Mesodermal cell (in vitro differentiated cells): ENCODE measurements around the gene CACUL1.
"Not testable (repeated sequence)": the region's sequence is repeated elsewhere in the genome, so short reads cannot be mapped to it uniquely, and the experiment has no call there.

Source experiments
- H3K27ac ChIP-seq: 2 replicates; pipeline ENCODE4 v1.7.0; 2013; ENCODE audit warnings: mild to moderate bottlenecking, low read depth, low read length, moderate library complexity; ENCODE audit not compliant: severe bottlenecking
- H3K36me3 ChIP-seq: 2 replicates; pipeline ENCODE4 v1.7.1; 2013; ENCODE audit warnings: mild to moderate bottlenecking, low read length, moderate library complexity; ENCODE audit not compliant: control insufficient read depth, insufficient read depth
- H3K4me1 ChIP-seq: one replicate; pipeline ENCODE4 v1.7.1; 2013; ENCODE audit warnings: mild to moderate bottlenecking, low read length; ENCODE audit not compliant: insufficient read depth, control insufficient read depth, poor library complexity, severe bottlenecking
- H3K4me3 ChIP-seq: 2 replicates; pipeline ENCODE4 v1.7.0; 2013; ENCODE audit warnings: low read length, control low read depth, mild to moderate bottlenecking; ENCODE audit not compliant: insufficient read depth, poor library complexity, severe bottlenecking; ENCODE audit errors: extremely low read depth
- H3K9me3 ChIP-seq: 2 replicates; pipeline ENCODE4 v1.7.1; 2013; ENCODE audit warnings: mild to moderate bottlenecking, low read length, moderate library complexity; ENCODE audit not compliant: control insufficient read depth
- WGBS, 2 experiments: methylation state at CpG; one replicate each; pipeline ENCODE4 v1.1.5; 2013; ENCODE audit warnings: missing lambda C conversion rate in 2 of 2; ENCODE audit not compliant: insufficient coverage in 2 of 2; 5-methylcytosine and 5-hydroxymethylcytosine counted together

Gene CACUL1

GRCh38 chr10:118748041-118748440 lies 6.7 kb downstream of the CACUL1 start:
- no peaks in the 10 kb centered on the region for H3K9me3 ChIP-seq
- H3K27ac ChIP-seq = no peak overlapping the region
- peaks cover 29% of the 10 kb centered on the region for H3K36me3 ChIP-seq
- H3K4me3 ChIP-seq = no peak overlapping the region
- H3K4me1 ChIP-seq = peaks cover 1% of the 10 kb centered on the region
- 94 to 96% methylated on average over 4 to 6 of the region's 6 CpGs for WGBS, 2 experiments

GRCh38 chr10:118746246-118746645 lies 8.5 kb downstream of the CACUL1 start:
- Histone ChIP-seq H3K4me3 (no peak overlapping the region), H3K27ac (no peak overlapping the region), H3K36me3 (peaks cover 29% of the 10 kb centered on the region), H3K4me1 (no peaks in the 10 kb centered on the region), H3K9me3 (no peaks in the 10 kb centered on the region)
- WGBS, 2 experiments = 80% methylated on average over 1 of the region's 4 CpGs; no CpG with 5 or more reads in 1 of the 2 experiments

GRCh38 chr10:118745056-118745455 lies 9.7 kb downstream of the CACUL1 start:
- H3K27ac ChIP-seq = no peak overlapping the region

GRCh38 chr10:118744346-118744918 lies 10.3 kb downstream of the CACUL1 start:
- not testable (repeated sequence) for H3K27ac ChIP-seq, H3K9me3 ChIP-seq, H3K4me1 ChIP-seq, H3K4me3 ChIP-seq
- 92 to 96% methylated on average over 5 of the region's 9 CpGs for WGBS, 2 experiments
- H3K36me3 ChIP-seq = peaks cover 19% of the 10 kb centered on the region

More at GRCh38 chr10:118745056-118745455, 9.7 kb downstream of the CACUL1 start:
- Histone ChIP-seq H3K9me3 (no peaks in the 10 kb centered on the region), H3K36me3 (peaks cover 23% of the 10 kb centered on the region), H3K4me1 (no peaks in the 10 kb centered on the region), H3K4me3 (no peak overlapping the region)
- WGBS, 2 experiments = 100% methylated on average over 1 of the region's 4 CpGs; no CpG with 5 or more reads in 1 of the 2 experiments

GRCh38 chr10:118742782-118743181 lies 12.0 kb downstream of the CACUL1 start:
- H3K27ac ChIP-seq = peak overlapping the region; percentile 30
- H3K4me1 ChIP-seq = no peaks in the 10 kb centered on the region
- no peak overlapping the region for H3K4me3 ChIP-seq
- H3K36me3 ChIP-seq = peaks cover 3% of the 10 kb centered on the region
- H3K9me3 ChIP-seq = no peaks in the 10 kb centered on the region
- no CpG with 5 or more reads among the region's 1 CpG for WGBS, 2 experiments

- Histone ChIP-seq H3K4me3 (no peak overlapping the region), H3K27ac (no peak overlapping the region), H3K4me1 (no peaks in the 10 kb centered on the region), H3K36me3 (peaks cover 1% of the 10 kb centered on the region), H3K9me3 (no peaks in the 10 kb centered on the region)
- WGBS, 2 experiments = 100% methylated on average over 1 of the region's 2 CpGs; no CpG with 5 or more reads in 1 of the 2 experiments
Measured at GRCh38 chr10:118742032-118742431, 12.7 kb downstream of the CACUL1 start.

- H3K36me3 ChIP-seq = no peaks in the 10 kb centered on the region
- no peaks in the 10 kb centered on the region for H3K4me1 ChIP-seq
- H3K27ac ChIP-seq = no peak overlapping the region
- 61 to 79% methylated on average over 2 of the region's 2 CpGs for WGBS, 2 experiments
- no peak overlapping the region for H3K4me3 ChIP-seq
- H3K9me3 ChIP-seq = no peaks in the 10 kb centered on the region
Measured at GRCh38 chr10:118738406-118738805, 16.4 kb downstream of the CACUL1 start.

- no peaks in the 10 kb centered on the region for H3K36me3 ChIP-seq
- no peak overlapping the region for H3K4me3 ChIP-seq
- no peaks in the 10 kb centered on the region for H3K9me3 ChIP-seq
- H3K4me1 ChIP-seq = peaks cover 3% of the 10 kb centered on the region
- H3K27ac ChIP-seq = no peak overlapping the region
- WGBS, 2 experiments = 87 to 96% methylated on average over 2 to 3 of the region's 3 CpGs
Measured at GRCh38 chr10:118737603-118738302, 17.0 kb downstream of the CACUL1 start.

- H3K27ac ChIP-seq = no peak overlapping the region
- no peaks in the 10 kb centered on the region for H3K9me3 ChIP-seq
- no peak overlapping the region for H3K4me3 ChIP-seq
- no CpG with 5 or more reads among the region's 1 CpG for WGBS, 2 experiments
- H3K4me1 ChIP-seq = peaks cover 11% of the 10 kb centered on the region
- H3K36me3 ChIP-seq = no peaks in the 10 kb centered on the region
Measured at GRCh38 chr10:118735294-118735693, 19.5 kb downstream of the CACUL1 start.

- Histone ChIP-seq H3K9me3 (no peaks in the 10 kb centered on the region), H3K4me1 (peaks cover 11% of the 10 kb centered on the region), H3K36me3 (no peaks in the 10 kb centered on the region), H3K27ac (no peak overlapping the region), H3K4me3 (no peak overlapping the region)
- no CpG with 5 or more reads among the region's 2 CpGs for WGBS, 2 experiments
Measured at GRCh38 chr10:118734475-118734874, 20.3 kb downstream of the CACUL1 start.
